ENCODE data around the gene RAD51AP1.
A peak's percentile ranks its signal among the peaks of the same experiment; 100 is the strongest.

RAD51AP1 gene

DNA sequence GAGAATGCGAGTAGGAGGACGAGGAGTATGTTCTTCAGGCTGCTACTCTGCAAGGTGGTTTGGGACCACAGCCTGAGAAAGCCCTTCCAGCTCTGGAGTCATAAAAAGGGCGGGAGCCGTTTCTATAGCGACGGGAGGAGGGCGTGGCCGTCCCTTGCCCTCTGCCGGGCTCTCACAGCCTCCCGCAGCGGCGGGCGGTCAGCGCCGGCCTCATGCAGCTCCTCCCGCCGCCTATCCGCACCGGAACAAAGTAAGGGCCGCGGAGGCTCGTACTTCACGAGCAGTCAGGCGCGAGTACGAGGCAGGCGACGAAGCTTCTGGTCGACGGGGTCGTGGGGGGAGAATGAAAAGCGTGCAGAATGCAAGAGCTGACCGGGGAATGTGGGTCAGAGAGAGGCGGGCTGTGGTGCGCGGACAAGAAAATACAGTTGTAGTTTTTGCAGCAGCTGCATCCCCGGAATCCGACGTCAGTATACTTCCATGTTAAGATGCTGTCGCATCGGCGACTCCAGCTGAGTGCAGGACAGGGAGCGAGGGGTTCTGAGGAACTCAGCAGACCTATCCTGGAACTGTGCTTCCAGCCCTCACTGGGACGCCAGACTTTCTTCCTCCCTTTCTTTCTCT lies 23.5 kb downstream of the RAD51AP1 start, which contains the start of gene DYRK4:
DYRK4 (plus strand) TSS at position 175 of the 624 bp plus-strand sequence; CDS start at position 213, 38 bp downstream.
- no peak for DNase-seq (ENCODE audit: low spot score in 2 of 2)
- Mint-ChIP-seq H3K4me3 (peak within 1 kb of the TSS; percentile 51), H3K36me3 (no peaks in the 10 kb centered on the region), H3K27me3 (no peaks in the 10 kb centered on the region), H3K4me1 (peaks cover 23% of the 10 kb centered on the region), H3K27ac (no peak within 1 kb of the TSS), H3K9me3 (peaks cover 2% of the 10 kb centered on the region)
- no peak for ATAC-seq (ENCODE audit: low read depth)

GRCh38 chr12:4563336-4563735 lies 24.6 kb downstream of the RAD51AP1 start:
- peaks cover 31% of the 10 kb centered on the region for H3K4me1 Mint-ChIP-seq
- no peak overlapping the region for H3K4me3 Mint-ChIP-seq
- no peak for DNase-seq (ENCODE audit: low spot score in 2 of 2)
- H3K36me3 Mint-ChIP-seq, result no peaks in the 10 kb centered on the region
- no peak overlapping the region for H3K27ac Mint-ChIP-seq
- no peaks in the 10 kb centered on the region for H3K27me3 Mint-ChIP-seq
- ATAC-seq (ENCODE audit: low read depth), result no peak
- peaks cover 2% of the 10 kb centered on the region for H3K9me3 Mint-ChIP-seq

DNA sequence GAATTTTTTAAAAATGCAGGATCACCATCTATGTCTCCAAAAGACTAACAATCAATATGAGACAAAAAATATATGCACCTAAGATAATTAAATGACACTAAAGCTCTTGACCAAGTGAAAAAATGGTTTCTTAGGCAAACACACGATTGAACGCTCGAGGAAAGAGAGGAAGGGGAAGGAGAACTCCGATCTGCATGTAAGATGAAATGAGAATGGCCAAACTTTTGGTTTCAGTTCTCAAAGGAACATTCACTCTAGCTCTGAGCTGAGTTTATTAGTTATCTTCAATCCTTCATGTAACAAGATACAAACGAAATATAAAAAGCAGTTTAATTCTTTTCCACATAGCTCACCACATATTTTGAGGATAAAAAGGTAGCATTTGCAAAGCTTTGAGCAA lies 26.1 kb downstream of the RAD51AP1 start:
- H3K9me3 Mint-ChIP-seq, result peaks cover 2% of the 10 kb centered on the region
- H3K27me3 Mint-ChIP-seq, result no peaks in the 10 kb centered on the region
- H3K4me1 Mint-ChIP-seq, result peaks cover 31% of the 10 kb centered on the region
- DNase-seq (ENCODE audit: low spot score in 2 of 2) (no peak), ATAC-seq (ENCODE audit: low read depth) (peak; percentile 33)
- H3K27ac Mint-ChIP-seq, result peak overlapping the region; percentile 82
- peak overlapping the region; percentile 73 for H3K4me3 Mint-ChIP-seq
- no peaks in the 10 kb centered on the region for H3K36me3 Mint-ChIP-seq

- ATAC-seq (ENCODE audit: low read depth) (peak; percentile 29), DNase-seq (ENCODE audit: low spot score in 2 of 2) (no peak)
- Mint-ChIP-seq H3K4me1 (peaks cover 31% of the 10 kb centered on the region), H3K36me3 (no peaks in the 10 kb centered on the region), H3K4me3 (peak overlapping the region; percentile 69), H3K27ac (peak overlapping the region; percentile 82), H3K9me3 (peaks cover 2% of the 10 kb centered on the region), H3K27me3 (no peaks in the 10 kb centered on the region)
Observed at GRCh38 chr12:4566474-4566873, 27.8 kb downstream of the RAD51AP1 start.

GRCh38 chr12:4567073-4567881 lies 28.6 kb downstream of the RAD51AP1 start:
- H3K36me3 Mint-ChIP-seq, result no peaks in the 10 kb centered on the region
- H3K9me3 Mint-ChIP-seq, result peaks cover 2% of the 10 kb centered on the region
- peak overlapping the region; percentile 82 for H3K27ac Mint-ChIP-seq
- DNase-seq (ENCODE audit: low spot score in 2 of 2), result peak in 1 of 2 donors; percentile 11
- no peaks in the 10 kb centered on the region for H3K27me3 Mint-ChIP-seq
- peak; percentile 82 for ATAC-seq (ENCODE audit: low read depth)
- H3K4me3 Mint-ChIP-seq, result peak overlapping the region; percentile 74
- peaks cover 31% of the 10 kb centered on the region for H3K4me1 Mint-ChIP-seq

GRCh38 chr12:4569261-4569660 lies 30.6 kb downstream of the RAD51AP1 start:
- H3K9me3 Mint-ChIP-seq, result peaks cover 2% of the 10 kb centered on the region
- H3K27ac Mint-ChIP-seq, result peak overlapping the region; percentile 82
- H3K36me3 Mint-ChIP-seq, result peaks cover 3% of the 10 kb centered on the region
- H3K4me1 Mint-ChIP-seq, result peaks cover 28% of the 10 kb centered on the region
- ATAC-seq (ENCODE audit: low read depth) (no peak), DNase-seq (ENCODE audit: low spot score in 2 of 2) (no peak)
- H3K27me3 Mint-ChIP-seq, result no peaks in the 10 kb centered on the region
- H3K4me3 Mint-ChIP-seq, result no peak overlapping the region

- ATAC-seq (ENCODE audit: low read depth) (no peak), DNase-seq (ENCODE audit: low spot score in 2 of 2) (no peak)
- Mint-ChIP-seq H3K9me3 (no peaks in the 10 kb centered on the region), H3K4me1 (peaks cover 4% of the 10 kb centered on the region), H3K27ac (no peak overlapping the region), H3K27me3 (no peaks in the 10 kb centered on the region), H3K36me3 (peaks cover 3% of the 10 kb centered on the region), H3K4me3 (no peak overlapping the region)
Observed at GRCh38 chr12:4572680-4573079, 34.0 kb downstream of the RAD51AP1 start.

DNA sequence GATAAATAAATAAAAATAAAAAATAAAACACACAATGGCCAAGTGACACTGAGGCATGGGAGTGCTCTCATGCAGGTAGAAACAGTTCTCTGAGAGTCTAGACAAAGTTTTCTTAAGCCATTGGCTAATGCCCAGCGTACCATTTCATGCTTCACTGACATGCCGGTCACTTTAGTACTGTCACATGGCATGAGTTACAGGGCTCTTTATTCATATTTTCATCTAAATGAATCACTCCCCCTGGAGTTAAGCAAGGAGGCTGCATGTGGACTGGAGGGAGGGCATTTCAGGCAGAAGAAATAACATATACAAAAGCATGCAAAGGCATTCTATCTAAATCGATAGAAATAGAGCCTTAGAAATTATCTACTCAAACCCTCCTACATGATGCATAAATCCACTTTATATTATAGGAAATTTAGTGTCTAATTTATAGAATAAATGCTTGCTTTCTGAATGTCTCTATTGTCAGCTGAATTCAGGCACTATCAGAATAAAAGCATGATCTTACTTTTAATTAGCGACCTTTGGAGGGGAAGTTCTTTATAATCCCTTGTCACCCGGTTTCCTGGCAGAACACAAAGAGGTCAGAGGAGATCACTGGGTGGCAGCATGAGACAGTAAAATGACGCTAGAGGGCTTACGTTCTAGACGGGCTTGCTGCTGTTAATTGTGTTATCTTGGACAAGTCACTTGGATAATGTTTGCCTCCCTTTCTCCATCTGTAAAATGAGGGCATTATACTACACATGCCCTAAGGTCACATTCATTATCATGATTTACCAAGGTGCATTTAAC lies 40.8 kb downstream of the RAD51AP1 start:
- Mint-ChIP-seq H3K27ac (no peak overlapping the region), H3K36me3 (peaks cover 1% of the 10 kb centered on the region), H3K9me3 (no peaks in the 10 kb centered on the region), H3K4me3 (no peak overlapping the region), H3K27me3 (no peaks in the 10 kb centered on the region), H3K4me1 (peaks cover 14% of the 10 kb centered on the region)
- DNase-seq (ENCODE audit: low spot score in 2 of 2), result no peak
- peak; percentile 80 for ATAC-seq (ENCODE audit: low read depth)

- H3K9me3 Mint-ChIP-seq, result no peaks in the 10 kb centered on the region
- ATAC-seq (ENCODE audit: low read depth) (no peak), DNase-seq (ENCODE audit: low spot score in 2 of 2) (no peak)
- H3K27me3 Mint-ChIP-seq, result no peaks in the 10 kb centered on the region
- peaks cover 14% of the 10 kb centered on the region for H3K4me1 Mint-ChIP-seq
- no peak overlapping the region for H3K4me3 Mint-ChIP-seq
- H3K36me3 Mint-ChIP-seq, result peaks cover 1% of the 10 kb centered on the region
- H3K27ac Mint-ChIP-seq, result peak overlapping the region; percentile 31
Observed at GRCh38 chr12:4580281-4580688, 41.6 kb downstream of the RAD51AP1 start.

DNA sequence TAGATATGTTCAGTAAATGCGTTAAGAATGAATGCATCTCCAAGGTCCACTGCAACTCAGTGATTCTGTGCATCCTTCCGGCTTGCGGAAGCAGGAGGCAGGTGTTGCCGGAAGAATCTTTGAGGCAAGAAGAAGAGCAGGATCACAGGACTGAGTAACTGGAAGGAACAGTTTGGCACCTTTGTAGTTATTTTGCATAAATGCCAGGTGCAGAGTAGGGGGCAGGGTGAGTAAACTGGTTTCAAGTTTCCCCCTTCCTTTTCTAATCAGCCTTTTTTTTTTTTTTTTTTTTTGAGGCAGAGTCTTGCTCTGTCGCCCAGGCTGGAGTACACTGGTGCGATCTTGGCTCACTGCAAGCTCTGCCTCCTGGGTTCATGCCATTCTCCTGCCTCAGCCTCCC lies 45.6 kb downstream of the RAD51AP1 start:
- DNase-seq (ENCODE audit: low spot score in 2 of 2), result no peak
- peaks cover 6% of the 10 kb centered on the region for H3K36me3 Mint-ChIP-seq
- H3K27me3 Mint-ChIP-seq, result no peaks in the 10 kb centered on the region
- no peak overlapping the region for H3K4me3 Mint-ChIP-seq
- no peaks in the 10 kb centered on the region for H3K9me3 Mint-ChIP-seq
- H3K4me1 Mint-ChIP-seq, result peaks cover 14% of the 10 kb centered on the region
- no peak overlapping the region for H3K27ac Mint-ChIP-seq
- peak; percentile 44 for ATAC-seq (ENCODE audit: low read depth)

DNA sequence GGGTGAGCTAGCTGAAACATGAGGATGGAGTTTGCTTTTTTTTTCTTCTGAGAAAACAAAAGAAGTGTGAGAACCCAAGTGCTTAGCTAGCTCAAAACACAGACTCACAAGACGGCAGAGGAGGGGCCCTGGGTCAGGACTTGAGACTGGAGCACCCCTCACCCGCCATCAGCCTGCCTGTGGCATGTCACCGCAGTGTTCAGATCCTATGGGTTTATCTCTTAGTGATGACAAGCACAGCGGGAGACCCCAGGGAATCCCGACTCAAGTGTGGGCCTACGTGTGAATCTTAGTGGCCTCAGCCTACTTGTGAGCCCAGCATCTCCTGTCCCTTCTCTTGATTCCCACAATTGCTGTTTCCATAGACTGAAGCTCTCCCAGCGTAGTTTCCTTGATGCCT lies 46.2 kb downstream of the RAD51AP1 start:
- peaks cover 10% of the 10 kb centered on the region for H3K36me3 Mint-ChIP-seq
- DNase-seq (ENCODE audit: low spot score in 2 of 2) (no peak), ATAC-seq (ENCODE audit: low read depth) (no peak)
- no peak overlapping the region for H3K4me3 Mint-ChIP-seq
- H3K27me3 Mint-ChIP-seq, result no peaks in the 10 kb centered on the region
- H3K4me1 Mint-ChIP-seq, result peaks cover 14% of the 10 kb centered on the region
- H3K27ac Mint-ChIP-seq, result no peak overlapping the region
- H3K9me3 Mint-ChIP-seq, result peaks cover 3% of the 10 kb centered on the region

GRCh38 chr12:4586500-4586899 lies 47.8 kb downstream of the RAD51AP1 start:
- H3K36me3 Mint-ChIP-seq, result peaks cover 14% of the 10 kb centered on the region
- no peak overlapping the region for H3K27ac Mint-ChIP-seq
- H3K4me3 Mint-ChIP-seq, result no peak overlapping the region

GRCh38 chr12:4587108-4587507 lies 48.4 kb downstream of the RAD51AP1 start:
- H3K4me3 Mint-ChIP-seq, result no peak overlapping the region
- H3K27me3 Mint-ChIP-seq, result no peaks in the 10 kb centered on the region
- DNase-seq (ENCODE audit: low spot score in 2 of 2) (no peak), ATAC-seq (ENCODE audit: low read depth) (no peak)
- peaks cover 8% of the 10 kb centered on the region for H3K4me1 Mint-ChIP-seq
- peaks cover 3% of the 10 kb centered on the region for H3K9me3 Mint-ChIP-seq
- H3K36me3 Mint-ChIP-seq, result peaks cover 16% of the 10 kb centered on the region
- H3K27ac Mint-ChIP-seq, result no peak overlapping the region

More at GRCh38 chr12:4586500-4586899, 47.8 kb downstream of the RAD51AP1 start:
- Mint-ChIP-seq H3K9me3 (peaks cover 3% of the 10 kb centered on the region), H3K27me3 (no peaks in the 10 kb centered on the region), H3K4me1 (peaks cover 8% of the 10 kb centered on the region)
- no peak for DNase-seq (ENCODE audit: low spot score in 2 of 2)
- no peak for ATAC-seq (ENCODE audit: low read depth)

DNA sequence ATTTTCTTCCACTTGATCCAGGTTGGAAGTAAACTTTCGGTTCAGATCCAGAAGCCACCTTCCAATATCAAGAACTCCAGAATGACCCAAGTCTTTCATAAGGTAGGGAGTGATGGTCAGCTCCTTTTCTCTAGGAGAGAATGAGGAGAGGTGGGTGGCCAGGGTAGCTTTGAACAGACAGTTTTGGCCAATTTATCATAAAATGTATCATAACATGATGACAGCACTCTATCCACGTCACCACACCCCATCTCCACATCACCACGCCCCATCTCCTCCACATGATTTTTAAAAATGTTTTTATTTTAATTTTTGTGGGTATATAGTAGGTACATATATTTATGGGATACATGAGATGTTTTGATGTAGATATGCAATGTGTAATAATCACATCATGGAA lies 50.2 kb downstream of the RAD51AP1 start:
- peaks cover 4% of the 10 kb centered on the region for H3K4me1 Mint-ChIP-seq
- no peak overlapping the region for H3K27ac Mint-ChIP-seq
- no peak for DNase-seq (ENCODE audit: low spot score in 2 of 2)
- ATAC-seq (ENCODE audit: low read depth), result no peak
- H3K36me3 Mint-ChIP-seq, result peaks cover 19% of the 10 kb centered on the region
- H3K27me3 Mint-ChIP-seq, result no peaks in the 10 kb centered on the region
- no peak overlapping the region for H3K4me3 Mint-ChIP-seq
- H3K9me3 Mint-ChIP-seq, result peaks cover 3% of the 10 kb centered on the region
